Right atrium auricular region (tissue), 2 donors: ENCODE results near the gene UNCX. TPM values are rescaled to one million over a fixed set of nuclear protein-coding genes. Genes with fewer than 3 reads are reported as not detected.

Experiments
- DNase-seq: peaks from one replicate; pipeline ENCODE4 v3.0.0-alpha.2; 2019; ENCODE audit warnings: low spot score
- H3K27ac ChIP-seq, 2 donors: fragments of 200-600 bp; sonication (generic); 1 replicate in 1 of 2; 2 replicates in 1 of 2; pipeline ENCODE4 v1.5.1; 2016 to 2019
- H3K27me3 ChIP-seq, 2 donors: fragments of 200-600 bp; sonication (generic); one replicate each; pipeline versions ENCODE4 v1.5.1 to v1.6.0; 2017 to 2019
- H3K36me3 ChIP-seq: fragments of 200-600 bp; sonication (generic); one replicate; pipeline ENCODE4 v1.5.1; 2016
- H3K4me1 ChIP-seq, 2 donors: fragments of 200-600 bp; sonication (generic); one replicate each; pipeline versions ENCODE4 v1.5.1 to v1.6.0; 2017 to 2019
- H3K4me3 ChIP-seq, 2 donors: fragments of 200-600 bp; sonication (generic); 1 replicate in 1 of 2; 2 replicates in 1 of 2; pipeline ENCODE4 v1.5.1; 2017 to 2019; ENCODE audit warnings: mild to moderate bottlenecking in 1 of 2, moderate library complexity in 1 of 2
- H3K9me3 ChIP-seq, 2 donors: fragments of 200-600 bp; sonication (generic); one replicate each; pipeline ENCODE4 v1.5.1; 2019
- total RNA-seq, 2 donors: library from RNA; depleted of rRNA; stranded (reverse); fragments of >200 nt; gene quantifications; one replicate each; pipeline ENCODE4 v1.1.0, GENCODE V29; 2016
- TF ChIP-seq, protein P1 (sequence below), 2 donors: fragments of 200-600 bp; sonication (generic); IDR thresholded peaks; one replicate each; pipeline ENCODE4 v1.5.1; 2019; ENCODE audit warnings: antibody characterized with exemption in 2 of 2

UNCX gene
- total RNA-seq, 2 donors from 2014 or later, result not detected

DNA sequence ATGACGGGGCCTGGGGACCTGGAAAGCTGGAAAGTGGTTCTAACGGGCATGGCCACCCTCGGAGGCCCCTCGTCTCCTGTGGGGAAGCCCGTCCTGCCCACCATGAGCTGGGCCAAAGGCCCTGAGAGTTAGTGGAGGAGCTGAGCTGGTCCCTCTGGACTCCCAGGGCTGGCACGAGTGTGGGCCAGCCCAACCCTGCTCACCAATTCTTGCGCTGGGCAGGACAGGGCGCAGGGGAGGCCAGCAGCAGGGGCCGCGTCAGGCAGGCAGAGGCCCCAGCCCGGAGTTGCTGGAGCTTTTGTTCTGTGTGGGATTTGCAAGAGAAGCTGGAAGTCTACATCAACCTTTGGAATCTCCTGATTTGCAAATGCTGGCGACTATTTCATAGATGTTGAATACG is 29.8 kb downstream of the UNCX start:
- no peak for DNase-seq
- Histone ChIP-seq H3K27ac (no peak overlapping the region), H3K27me3 (peaks cover 0 to 10% of the 10 kb centered on the region in 2 donors), H3K4me3 (no peak overlapping the region), H3K9me3 (no peaks in the 10 kb centered on the region), H3K36me3 (no peaks in the 10 kb centered on the region), H3K4me1 (no peaks in the 10 kb centered on the region)
- TF ChIP-seq, protein P1, sequence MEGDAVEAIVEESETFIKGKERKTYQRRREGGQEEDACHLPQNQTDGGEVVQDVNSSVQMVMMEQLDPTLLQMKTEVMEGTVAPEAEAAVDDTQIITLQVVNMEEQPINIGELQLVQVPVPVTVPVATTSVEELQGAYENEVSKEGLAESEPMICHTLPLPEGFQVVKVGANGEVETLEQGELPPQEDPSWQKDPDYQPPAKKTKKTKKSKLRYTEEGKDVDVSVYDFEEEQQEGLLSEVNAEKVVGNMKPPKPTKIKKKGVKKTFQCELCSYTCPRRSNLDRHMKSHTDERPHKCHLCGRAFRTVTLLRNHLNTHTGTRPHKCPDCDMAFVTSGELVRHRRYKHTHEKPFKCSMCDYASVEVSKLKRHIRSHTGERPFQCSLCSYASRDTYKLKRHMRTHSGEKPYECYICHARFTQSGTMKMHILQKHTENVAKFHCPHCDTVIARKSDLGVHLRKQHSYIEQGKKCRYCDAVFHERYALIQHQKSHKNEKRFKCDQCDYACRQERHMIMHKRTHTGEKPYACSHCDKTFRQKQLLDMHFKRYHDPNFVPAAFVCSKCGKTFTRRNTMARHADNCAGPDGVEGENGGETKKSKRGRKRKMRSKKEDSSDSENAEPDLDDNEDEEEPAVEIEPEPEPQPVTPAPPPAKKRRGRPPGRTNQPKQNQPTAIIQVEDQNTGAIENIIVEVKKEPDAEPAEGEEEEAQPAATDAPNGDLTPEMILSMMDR (IDR thresholded peaks at IDR 0.05), result no peak

DNA sequence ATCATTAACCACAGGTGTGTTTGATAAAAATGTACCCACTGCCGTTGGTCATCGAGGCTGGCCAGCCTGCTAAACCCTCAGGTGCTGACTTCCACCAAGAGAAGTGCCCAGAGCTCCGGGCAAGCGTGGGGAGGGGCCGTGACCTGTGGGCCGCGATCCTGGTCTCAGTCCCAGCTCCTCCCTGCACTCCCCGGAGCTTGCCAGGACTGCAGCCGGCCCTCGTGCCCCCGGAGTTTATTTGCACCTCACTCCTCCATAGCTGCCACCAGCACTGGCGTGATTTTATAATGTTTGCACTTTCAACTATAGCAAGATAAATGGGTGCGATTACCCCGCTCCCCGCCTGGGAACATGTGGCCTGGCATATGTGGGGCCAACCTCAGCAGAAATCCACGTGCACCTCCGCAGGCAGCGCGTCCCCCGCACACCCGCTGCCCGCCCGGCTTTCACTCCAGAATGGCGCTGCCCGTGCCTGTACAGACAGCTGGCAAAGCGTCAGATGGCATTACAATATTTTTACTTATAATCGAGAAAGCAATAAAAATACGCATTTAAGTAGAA is 30.8 kb downstream of the UNCX start:
- Histone ChIP-seq H3K4me1 (no peaks in the 10 kb centered on the region), H3K27ac (no peak overlapping the region), H3K36me3 (no peaks in the 10 kb centered on the region), H3K27me3 (peaks cover 0 to 10% of the 10 kb centered on the region in 2 donors), H3K4me3 (no peak overlapping the region), H3K9me3 (no peaks in the 10 kb centered on the region)
- TF ChIP-seq, protein P1 (IDR thresholded peaks at IDR 0.05), result no peak
- no peak for DNase-seq

DNA sequence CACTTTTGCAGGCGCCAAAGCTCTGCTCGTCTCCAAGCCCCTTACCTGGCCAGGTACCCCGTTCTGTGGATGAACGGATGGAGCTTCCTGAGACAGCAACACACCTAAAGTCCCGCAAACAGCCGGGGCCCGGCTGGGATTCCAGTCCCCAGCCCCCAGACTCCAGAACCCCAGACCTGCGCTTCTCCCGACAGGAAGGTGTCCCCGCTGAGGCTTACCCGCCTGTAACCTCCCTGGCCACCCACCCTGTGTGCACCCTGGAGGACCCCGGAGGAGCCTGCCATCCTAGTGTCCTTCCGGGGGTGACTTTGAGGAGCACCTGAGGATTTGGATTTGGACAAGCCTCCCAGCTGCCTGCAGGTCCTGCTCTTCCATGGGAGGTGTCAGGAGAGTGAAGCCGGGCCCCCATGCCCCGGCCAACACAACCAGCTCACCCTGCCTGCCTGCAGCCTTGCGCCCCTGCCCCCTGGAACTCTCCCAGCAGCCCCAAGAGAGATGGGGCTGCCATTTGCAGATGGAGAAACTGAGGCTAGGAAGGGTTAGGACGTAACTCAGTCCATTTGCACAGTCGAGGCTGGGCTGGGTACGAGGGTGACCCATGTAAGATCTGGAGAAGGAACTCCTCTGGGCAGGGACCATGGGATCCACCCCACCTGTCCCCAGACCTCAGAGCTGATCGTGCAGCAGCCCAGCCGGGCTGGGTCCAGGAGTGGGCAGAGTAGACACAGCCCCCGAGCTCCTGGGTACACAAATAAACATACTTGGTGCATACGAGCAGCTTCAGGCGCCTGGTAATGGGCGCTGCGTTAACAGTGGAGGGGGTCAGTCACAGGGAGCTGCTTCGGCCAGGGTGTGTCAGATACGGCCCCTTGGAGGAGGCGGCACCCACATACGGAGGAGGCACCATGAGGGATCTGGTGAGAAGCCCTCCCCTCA is 31.9 kb downstream of the UNCX start:
- H3K36me3 ChIP-seq, result no peaks in the 10 kb centered on the region
- no peak overlapping the region for H3K4me3 ChIP-seq
- H3K9me3 ChIP-seq, result no peaks in the 10 kb centered on the region
- H3K4me1 ChIP-seq, result no peaks in the 10 kb centered on the region
- DNase-seq, result no peak
- TF ChIP-seq, protein P1 (IDR thresholded peaks at IDR 0.05), result no peak
- peaks cover 0 to 10% of the 10 kb centered on the region in 2 donors for H3K27me3 ChIP-seq
- no peak overlapping the region for H3K27ac ChIP-seq

DNA sequence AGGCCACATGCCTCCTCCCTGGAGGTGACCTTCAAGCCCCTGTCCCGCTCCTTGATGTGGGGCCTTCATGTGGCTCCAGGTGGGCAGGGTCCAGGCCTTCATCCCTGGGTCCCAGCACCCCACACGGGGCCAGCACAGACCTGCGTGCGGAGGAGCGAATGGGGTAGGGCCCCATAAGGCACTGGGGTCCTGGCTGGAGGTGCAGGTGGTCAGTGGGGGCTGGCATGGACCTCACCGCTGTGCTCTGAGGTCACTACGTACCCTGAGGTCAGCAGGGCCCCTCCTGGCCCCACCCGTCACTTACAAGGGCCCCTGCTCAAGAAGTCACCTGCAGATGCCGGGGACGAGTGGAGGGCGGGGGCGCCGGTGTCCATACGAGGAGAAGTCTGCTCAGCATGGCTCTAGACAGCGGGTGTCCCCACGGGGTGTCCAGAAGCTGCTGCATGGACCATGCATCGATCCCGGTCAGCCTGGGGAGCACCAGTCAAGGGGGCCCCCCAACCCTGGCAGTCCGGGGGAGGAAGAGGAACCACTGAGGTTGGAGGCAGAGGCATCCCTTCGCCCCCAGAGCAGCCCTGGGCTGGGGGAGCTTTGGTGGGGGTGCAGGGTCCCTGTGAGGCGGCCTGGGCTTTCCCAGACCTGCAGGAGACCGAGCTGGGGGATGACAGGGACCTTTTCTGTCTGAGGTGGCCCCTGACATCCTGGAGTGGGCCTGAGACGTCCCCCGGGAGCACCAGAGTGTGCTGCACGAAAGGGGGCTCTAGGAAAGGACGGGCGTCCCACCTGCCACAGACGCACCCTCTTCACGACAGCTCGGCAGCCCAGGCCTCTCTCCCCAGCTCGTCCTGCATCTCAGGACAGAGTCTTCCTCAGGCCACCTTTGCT is 34.6 kb downstream of the UNCX start:
- no peaks in the 10 kb centered on the region for H3K36me3 ChIP-seq
- H3K4me1 ChIP-seq, result no peaks in the 10 kb centered on the region
- no peak for DNase-seq
- H3K4me3 ChIP-seq, result no peak overlapping the region
- no peaks in the 10 kb centered on the region for H3K9me3 ChIP-seq
- peaks cover 0 to 10% of the 10 kb centered on the region in 2 donors for H3K27me3 ChIP-seq
- TF ChIP-seq, protein P1 (IDR thresholded peaks at IDR 0.05), result no peak
- no peak overlapping the region for H3K27ac ChIP-seq

DNA sequence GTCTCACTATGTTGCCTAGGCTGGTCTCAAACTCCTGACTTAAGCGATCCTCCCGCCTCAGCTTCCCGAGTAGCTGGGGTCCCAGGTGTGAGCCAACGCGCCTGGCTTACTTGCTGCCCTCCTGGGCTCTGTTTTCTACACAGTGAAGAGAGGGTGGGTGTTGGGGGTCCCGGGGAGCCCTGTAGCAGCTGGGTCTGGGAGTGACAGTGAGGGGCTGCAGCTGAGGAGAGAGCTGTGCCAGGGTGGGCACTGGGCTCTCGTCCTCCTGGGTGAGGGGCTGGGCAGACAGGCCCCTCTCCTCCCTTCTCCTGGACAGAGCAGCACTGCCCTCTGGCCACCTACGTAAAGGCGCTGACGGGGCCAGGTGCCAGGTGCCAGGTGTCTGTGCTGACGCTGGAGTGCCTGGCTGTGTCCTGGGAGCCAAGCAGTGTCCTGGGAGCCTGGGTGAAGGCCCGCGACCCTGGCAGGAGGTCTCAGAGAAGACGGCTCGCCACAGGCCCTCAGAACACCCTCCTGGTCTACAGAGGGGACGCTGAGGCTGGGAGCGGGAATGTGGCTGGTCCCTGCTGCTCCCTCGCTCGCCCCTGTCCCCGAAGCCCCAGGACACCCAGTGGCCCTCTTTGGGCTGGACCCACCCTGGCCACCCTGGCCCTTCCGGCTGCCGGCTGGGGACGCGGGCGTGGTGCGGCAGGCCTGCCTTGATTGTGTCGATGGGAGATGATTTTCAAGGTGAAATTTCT is 35.6 kb downstream of the UNCX start:
- Histone ChIP-seq H3K4me3 (no peak overlapping the region), H3K36me3 (no peaks in the 10 kb centered on the region), H3K27ac (no peak overlapping the region), H3K9me3 (no peaks in the 10 kb centered on the region), H3K4me1 (no peaks in the 10 kb centered on the region), H3K27me3 (peaks cover 0 to 10% of the 10 kb centered on the region in 2 donors)
- TF ChIP-seq, protein P1 (IDR thresholded peaks at IDR 0.05), result no peak
- no peak for DNase-seq
